GM10266 (cell line): ENCODE data around the gene MAN1A1.

Source experiments
- DNase-seq: peaks from one replicate; pipeline ENCODE4 v3.0.0; 2012; ENCODE audit errors: extremely low spot score
- TF ChIP-seq, protein P1 (sequence below): IDR thresholded peaks from 2 replicates; pipeline ENCODE4 v1.5.1; 2012; ENCODE audit warnings: mild to moderate bottlenecking, low read depth; ENCODE audit not compliant: control insufficient read depth, insufficient read depth; ENCODE audit errors: missing control alignments

Gene MAN1A1

DNA sequence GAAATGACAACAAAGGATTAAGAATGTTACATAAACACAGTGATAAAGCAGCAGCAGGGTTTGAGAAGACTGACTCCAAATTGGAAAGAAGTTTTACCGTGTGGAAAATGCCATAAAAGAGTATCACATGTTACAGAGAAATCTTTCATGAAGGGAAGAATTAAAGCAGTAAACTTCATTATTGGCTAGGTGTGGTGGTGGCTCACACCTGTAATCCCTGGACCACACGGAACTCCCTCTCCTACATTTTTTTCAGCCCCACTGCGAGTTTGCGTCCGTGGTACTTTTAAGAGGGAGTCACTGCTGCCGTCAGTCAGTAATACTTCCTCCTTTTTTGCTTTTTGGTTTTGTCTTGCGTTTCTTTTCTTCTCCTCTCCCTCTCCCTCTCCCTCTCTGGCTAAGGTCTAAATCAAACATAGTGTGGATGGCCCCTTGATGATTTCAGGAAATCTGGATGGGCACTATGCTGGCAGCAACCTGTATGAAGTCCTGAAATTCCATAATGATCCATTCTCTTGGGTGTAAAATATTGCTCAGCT, 112.3 kb downstream of the MAN1A1 start:
- no peak for DNase-seq
- TF ChIP-seq, protein P1, sequence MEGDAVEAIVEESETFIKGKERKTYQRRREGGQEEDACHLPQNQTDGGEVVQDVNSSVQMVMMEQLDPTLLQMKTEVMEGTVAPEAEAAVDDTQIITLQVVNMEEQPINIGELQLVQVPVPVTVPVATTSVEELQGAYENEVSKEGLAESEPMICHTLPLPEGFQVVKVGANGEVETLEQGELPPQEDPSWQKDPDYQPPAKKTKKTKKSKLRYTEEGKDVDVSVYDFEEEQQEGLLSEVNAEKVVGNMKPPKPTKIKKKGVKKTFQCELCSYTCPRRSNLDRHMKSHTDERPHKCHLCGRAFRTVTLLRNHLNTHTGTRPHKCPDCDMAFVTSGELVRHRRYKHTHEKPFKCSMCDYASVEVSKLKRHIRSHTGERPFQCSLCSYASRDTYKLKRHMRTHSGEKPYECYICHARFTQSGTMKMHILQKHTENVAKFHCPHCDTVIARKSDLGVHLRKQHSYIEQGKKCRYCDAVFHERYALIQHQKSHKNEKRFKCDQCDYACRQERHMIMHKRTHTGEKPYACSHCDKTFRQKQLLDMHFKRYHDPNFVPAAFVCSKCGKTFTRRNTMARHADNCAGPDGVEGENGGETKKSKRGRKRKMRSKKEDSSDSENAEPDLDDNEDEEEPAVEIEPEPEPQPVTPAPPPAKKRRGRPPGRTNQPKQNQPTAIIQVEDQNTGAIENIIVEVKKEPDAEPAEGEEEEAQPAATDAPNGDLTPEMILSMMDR, result no peak

DNA sequence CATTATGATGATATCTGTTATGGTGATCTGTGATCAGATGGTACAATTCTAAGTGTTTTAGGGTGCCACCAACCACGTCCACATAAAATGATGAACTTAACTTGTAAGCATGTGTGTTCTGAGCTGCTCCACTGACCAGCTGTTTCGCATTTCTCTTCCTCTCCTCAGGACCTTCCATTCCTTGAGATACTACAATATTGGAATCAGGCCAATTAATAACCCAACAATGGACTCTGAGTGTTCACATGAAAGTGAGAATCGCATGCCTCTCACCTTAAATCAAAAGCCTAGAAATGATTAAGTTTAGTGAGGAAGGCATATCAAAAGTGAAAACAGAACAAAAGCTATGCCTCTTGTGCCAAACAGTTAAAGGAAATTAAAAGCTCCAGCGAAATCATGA, 114.6 kb downstream of the MAN1A1 start:
- DNase-seq, result no peak
- TF ChIP-seq, protein P1, result no peak

DNA sequence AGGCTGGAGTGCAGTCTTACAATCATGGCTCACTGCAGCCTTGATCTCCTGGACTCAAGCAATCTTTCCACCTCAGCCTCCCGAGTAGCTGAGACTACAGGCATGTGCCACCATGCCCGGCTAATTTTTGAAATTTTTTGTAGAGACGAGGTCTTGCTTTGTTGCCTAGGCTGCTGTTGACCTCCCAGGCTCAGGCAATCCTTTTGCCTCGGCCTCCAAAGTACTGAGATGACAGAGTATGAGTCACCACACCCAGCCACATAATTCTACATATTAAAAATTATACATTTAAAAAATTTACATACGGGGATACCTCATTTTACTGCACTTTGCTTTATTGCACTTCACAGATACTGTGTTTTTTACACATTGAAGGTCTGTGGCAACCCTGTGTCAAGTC, 115.1 kb downstream of the MAN1A1 start:
- TF ChIP-seq, protein P1, result no peak
- no peak for DNase-seq

DNA sequence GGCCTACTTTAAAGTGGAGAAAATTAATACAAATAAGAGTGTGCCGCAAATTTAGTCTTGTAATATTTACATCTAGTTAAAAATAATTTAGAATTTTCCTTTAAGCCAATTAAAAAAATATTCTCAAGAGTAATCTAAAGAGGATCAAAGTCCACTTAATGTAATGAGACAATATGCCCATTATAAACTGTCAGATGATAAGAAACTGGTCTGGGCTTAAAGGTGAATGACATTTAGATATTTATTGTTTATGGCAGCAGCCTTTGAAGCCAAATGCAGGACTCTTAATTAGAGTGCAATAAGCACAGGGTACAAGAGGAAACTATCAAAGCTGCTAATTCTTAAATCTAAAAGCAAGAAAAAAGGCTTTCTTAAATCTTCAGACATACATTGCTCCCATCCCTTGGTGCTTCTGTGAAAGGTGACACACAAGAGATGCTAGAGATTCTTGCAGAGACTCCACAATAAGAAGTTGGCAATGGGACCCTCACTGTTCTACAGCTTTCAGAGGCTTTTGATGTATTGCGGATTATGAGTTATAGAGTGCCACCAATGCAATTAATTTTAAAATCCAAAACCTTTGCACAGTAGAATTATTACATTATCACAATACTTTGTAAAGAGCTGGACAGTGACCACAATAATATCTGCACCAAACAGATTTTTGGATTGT, 116.1 kb downstream of the MAN1A1 start:
- no peak for DNase-seq
- TF ChIP-seq, protein P1, result no peak

DNA sequence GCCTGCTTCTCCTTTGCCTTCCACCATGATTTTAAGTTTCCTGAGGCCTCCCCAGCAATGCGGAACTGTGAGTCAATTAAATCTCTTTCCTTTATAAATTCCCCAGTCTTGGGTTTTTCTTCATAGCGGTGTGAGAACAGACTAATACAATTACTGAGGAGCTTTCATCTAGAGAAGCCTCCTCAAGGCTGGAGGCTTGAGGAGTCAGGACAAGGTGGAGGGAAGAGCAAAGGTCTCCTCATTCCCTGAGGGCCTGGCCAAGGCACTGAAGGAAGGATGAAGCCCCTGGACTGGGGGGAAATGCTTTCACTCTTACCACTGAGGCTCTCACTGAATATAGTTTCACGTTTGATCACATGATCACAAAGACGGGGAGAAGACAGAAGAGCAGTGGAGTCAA, 118.2 kb downstream of the MAN1A1 start:
- DNase-seq, result no peak
- TF ChIP-seq, protein P1, result no peak

DNA sequence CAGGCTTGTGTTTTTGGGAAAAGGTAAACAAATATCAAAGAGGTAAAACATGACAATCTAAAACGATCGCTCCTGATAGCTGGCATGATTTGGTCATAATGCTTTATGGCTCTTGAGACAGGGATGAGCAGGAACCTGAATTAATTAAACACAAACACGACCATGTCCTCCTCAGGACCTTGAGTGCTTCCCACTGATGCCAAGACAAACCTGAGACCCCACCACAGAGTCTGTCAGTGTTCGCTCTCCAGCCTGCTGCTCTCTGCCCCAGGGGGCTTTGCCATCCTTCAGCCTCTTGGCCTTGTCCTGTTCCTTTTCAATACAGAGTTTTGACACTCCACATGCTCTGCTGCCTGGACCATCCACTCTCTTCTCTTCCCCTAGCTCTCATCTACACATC, 119.4 kb downstream of the MAN1A1 start:
- no peak for DNase-seq
- TF ChIP-seq, protein P1, result no peak

DNA sequence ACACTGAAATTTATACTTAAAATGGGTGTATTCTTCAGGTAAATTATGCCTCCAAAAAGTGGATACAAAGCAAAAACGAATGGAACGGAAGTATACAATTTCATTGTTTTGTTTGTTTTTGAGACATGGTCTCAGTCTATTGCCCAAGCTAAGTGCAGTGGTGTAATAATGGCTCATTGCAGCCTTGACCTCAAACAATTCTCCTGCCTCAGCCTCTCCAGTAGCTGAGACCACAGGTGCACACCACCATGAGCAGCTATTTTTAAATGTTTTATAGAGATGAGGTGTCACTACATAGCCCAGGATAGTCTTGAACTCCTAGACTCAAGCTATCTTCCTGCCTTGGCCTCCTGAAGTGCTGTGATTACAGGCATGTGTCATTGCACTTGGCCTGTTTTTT, 122.2 kb downstream of the MAN1A1 start:
- DNase-seq, result no peak
- TF ChIP-seq, protein P1, result no peak
